BJ (cell line): ENCODE data around the gene CASK. TPM values are rescaled to one million over a fixed set of nuclear protein-coding genes. Genes with fewer than 3 reads are reported as not detected.

Experiments
- CTCF ChIA-PET: fragments of 350-600 bp; formaldehyde crosslinking; extraction: SDS; loops from one replicate; lab custom pipeline; 2021; ENCODE audit warnings: antibody characterized with exemption, inconsistent platforms; lab: Yijun Ruan, JAX
- POLR2A ChIA-PET: fragments of 300-600 bp; sonication (Branson Sonifier 250); formaldehyde crosslinking; extraction: SDS; loops from one replicate; lab custom pipeline; 2021; ENCODE audit warnings: antibody characterized with exemption; lab: Charles Lee
- DNase-seq: peaks from one replicate; pipeline ENCODE4 v3.0.0-alpha.2; 2011; ENCODE audit warnings: low read depth
- H3K27me3 ChIP-seq: 2 replicates; pipeline ENCODE4 v1.6.0; 2011; ENCODE audit warnings: low read length; ENCODE audit not compliant: control insufficient read depth, insufficient read depth
- H3K36me3 ChIP-seq: 2 replicates; pipeline ENCODE4 v1.5.1; 2011; ENCODE audit warnings: low read length; ENCODE audit not compliant: control insufficient read depth, insufficient read depth
- H3K4me3 ChIP-seq: 2 replicates; pipeline ENCODE4 v1.5.1; 2011; ENCODE audit warnings: low read depth, mild to moderate bottlenecking, control low read depth, low read length
- CTCF ChIP-seq: IDR thresholded peaks from 2 replicates; pipeline ENCODE4 v1.5.1; 2011; ENCODE audit warnings: low read depth, mild to moderate bottlenecking, control low read depth, inconsistent platforms, low read length, moderate library complexity; ENCODE audit not compliant: insufficient read depth
- polyA plus RNA-seq: library from polyadenylated mRNA; depleted of rRNA; stranded (reverse); fragments of >200 nt; gene quantifications from 2 replicates; pipeline ENCODE4 v1.2.3, GENCODE V29; 2011

The CASK gene
- polyA plus RNA-seq, 1 experiment, result 12.3 TPM

- DNase-seq, result no peak
- no peak overlapping the region for H3K4me3 ChIP-seq
- ChIA-PET CTCF (no interaction called here), POLR2A (interaction anchor here (0.6 kb wide), 1 partner anchor 126 kb away, joined by 9 read pairs; no protein-coding TSS in a partner anchor)
- H3K27me3 ChIP-seq, result no peaks in the 10 kb centered on the region
- no peaks in the 10 kb centered on the region for H3K36me3 ChIP-seq
- TF ChIP-seq CTCF, result no peak
Observed at GRCh38 chrX:41912923-41913322, 10.4 kb downstream of the CASK start.

GRCh38 chrX:41909068-41909467 is 14.3 kb downstream of the CASK start:
- Histone ChIP-seq H3K27me3 (no peaks in the 10 kb centered on the region), H3K4me3 (no peak overlapping the region), H3K36me3 (no peaks in the 10 kb centered on the region)
- no peak for DNase-seq
- ChIA-PET POLR2A (no interaction called here), CTCF (no interaction called here)
- no peak for TF ChIP-seq CTCF

GRCh38 chrX:41906515-41907187 is 16.7 kb downstream of the CASK start:
- TF ChIP-seq CTCF, result no peak
- CTCF ChIA-PET, result no interaction called here
- DNase-seq, result no peak
- POLR2A ChIA-PET, result no interaction called here
- H3K36me3 ChIP-seq, result no peaks in the 10 kb centered on the region
- no peaks in the 10 kb centered on the region for H3K27me3 ChIP-seq
- no peak overlapping the region for H3K4me3 ChIP-seq

- CTCF ChIA-PET, result no interaction called here
- TF ChIP-seq CTCF, result no peak
- no peak overlapping the region for H3K4me3 ChIP-seq
- H3K27me3 ChIP-seq, result no peaks in the 10 kb centered on the region
- no peaks in the 10 kb centered on the region for H3K36me3 ChIP-seq
- POLR2A ChIA-PET, result no interaction called here
- DNase-seq, result no peak
Observed at GRCh38 chrX:41903544-41903943, 19.8 kb downstream of the CASK start.

GRCh38 chrX:41900321-41900720 is 23.0 kb downstream of the CASK start:
- no peak for TF ChIP-seq CTCF
- CTCF ChIA-PET, result no interaction called here
- no peak for DNase-seq
- POLR2A ChIA-PET, result no interaction called here
- no peak overlapping the region for H3K4me3 ChIP-seq
- no peaks in the 10 kb centered on the region for H3K36me3 ChIP-seq
- no peaks in the 10 kb centered on the region for H3K27me3 ChIP-seq
